GM19351 (cell line): ENCODE results near the gene MYO15B.
"Not testable (repeated sequence)": the region's sequence is repeated elsewhere in the genome, so short reads cannot be mapped to it uniquely, and the experiment has no call there.

Experiments used
- ATAC-seq: cut with Tn5 transposase; IDR thresholded peaks from one replicate; pipeline ENCODE4 v1.9.1; 2021; ENCODE audit warnings: mild to moderate bottlenecking, moderate library complexity; ENCODE audit not compliant: unreplicated experiment

Gene MYO15B

GRCh38 chr17:75637143-75637538 is 49.5 kb downstream of the MYO15B start:
- ATAC-seq = no peak

DNA sequence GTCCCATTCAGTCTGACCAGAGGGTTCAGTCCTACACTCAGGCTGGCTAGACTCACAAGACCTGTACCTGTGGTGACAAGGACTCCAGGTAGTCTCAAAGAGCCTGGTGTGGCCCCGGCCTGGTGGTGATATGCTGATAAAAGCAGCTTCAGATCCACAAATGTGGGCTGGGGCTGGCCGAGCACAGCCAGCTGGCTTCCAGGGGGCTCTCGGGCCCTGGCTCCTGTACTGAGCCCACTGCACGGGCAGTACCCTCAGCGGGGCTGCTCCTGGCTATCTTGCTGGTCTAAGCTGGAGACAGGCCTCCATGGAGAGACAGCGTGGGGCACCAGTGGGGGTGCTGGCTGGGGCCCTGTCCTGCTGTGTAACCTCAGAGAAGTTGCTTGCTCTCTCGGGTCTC is 50.0 kb downstream of the MYO15B start:
- no peak for ATAC-seq

DNA sequence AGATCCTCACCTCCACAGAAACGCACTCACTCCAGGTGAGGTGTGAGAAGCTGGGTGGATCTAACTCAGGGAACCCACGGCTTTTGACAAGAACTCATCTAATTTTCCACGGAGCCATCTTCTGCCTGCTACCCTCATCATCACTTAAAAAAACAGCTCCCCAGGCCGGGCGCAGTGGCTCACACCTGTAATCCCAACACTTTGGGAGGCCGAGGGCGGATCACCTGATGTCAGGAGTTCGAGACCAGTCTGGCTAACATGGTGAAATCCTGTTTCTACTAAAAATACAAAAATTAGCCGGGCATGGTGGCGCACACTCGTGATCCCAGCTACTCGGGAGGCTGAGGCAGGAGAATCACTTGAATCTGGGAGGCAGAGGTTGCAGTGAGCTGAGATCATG is 50.4 kb downstream of the MYO15B start:
- ATAC-seq = not testable (repeated sequence)

DNA sequence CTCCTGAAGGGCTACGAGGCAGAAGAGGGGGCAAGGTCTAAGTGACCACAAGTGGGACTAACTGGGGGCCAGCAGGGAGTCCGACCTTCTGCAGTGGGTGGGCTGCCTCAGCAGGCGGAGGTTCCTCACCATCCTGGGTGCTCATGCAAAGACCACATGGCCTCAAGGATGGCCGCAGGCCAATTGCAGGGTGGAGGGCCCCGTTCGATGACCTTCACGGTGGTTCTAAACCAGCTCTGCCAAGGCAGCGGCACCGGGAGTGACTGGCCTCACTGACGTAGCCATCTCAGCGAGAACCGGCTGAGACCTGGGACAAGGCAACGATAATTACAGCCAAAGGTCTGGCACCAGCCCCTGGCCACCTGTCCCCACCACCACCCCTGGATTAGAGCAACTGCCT is 51.3 kb downstream of the MYO15B start:
- no peak for ATAC-seq

GRCh38 chr17:75639327-75639726 is 51.7 kb downstream of the MYO15B start:
- ATAC-seq = no peak

DNA sequence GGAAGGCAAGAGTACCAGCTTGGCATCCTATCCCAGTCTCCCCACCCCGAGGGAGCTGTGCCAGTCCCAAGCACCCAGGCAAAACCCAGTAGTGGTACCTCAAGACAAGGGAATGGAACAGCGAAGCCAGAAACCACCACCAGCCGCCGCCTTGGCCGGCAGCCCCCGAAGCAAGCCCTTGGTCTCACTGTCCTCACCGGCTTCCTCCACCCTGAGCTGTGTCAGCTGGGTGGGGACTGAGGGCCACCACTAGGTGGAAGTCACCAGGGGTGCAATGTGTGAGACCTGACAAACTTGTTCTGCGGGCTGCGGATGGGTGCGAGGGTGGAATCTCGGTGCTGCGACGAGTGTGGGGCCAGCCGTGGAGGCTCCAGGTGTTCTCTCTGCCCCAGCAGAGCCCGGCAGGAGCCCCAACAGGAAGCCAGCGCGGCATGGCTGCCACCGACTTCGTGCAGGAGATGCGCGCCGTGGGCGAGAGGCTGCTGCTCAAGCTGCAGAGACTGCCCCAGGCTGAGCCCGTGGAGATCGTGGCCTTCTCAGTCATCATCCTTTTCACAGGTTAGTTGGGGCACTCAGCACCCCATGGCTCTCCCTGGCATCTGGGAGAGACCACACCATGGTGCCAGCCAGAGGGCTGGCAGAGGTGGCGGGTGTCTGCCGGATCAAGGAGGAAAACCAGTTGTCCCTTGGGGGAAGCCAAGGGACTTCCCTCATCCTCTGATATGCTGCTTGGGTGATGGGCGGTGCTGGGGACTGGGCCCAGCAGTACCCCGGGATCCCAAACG is 52.4 kb downstream of the MYO15B start:
- no peak for ATAC-seq

DNA sequence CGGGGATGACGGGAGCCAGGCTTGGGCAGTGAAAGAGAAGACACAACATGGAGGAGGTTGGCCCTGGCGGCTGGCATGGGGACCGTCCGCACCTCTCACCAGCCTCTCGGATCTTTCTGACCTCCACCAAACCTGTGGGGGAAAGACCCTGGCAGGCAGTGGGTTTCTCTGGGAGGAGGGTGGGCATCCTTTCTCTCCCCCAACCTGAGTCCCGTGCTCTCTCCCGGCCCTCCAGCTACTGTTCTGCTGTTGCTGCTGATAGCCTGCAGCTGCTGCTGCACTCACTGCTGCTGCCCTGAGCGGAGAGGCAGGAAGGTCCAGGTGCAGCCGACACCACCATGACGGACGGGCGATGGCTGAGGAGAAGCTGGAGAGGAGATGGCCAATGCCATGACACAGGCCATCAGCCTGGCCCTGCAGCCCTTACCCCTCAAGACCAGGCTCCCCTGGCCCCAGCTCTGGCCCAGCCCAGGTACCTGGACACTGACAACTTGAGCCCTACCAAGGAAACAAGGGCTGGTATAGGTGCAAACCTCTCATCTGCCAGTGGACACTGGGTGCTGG is 53.0 kb downstream of the MYO15B start:
- ATAC-seq = no peak

GRCh38 chr17:75641343-75641742 is 53.7 kb downstream of the MYO15B start:
- ATAC-seq = no peak

DNA sequence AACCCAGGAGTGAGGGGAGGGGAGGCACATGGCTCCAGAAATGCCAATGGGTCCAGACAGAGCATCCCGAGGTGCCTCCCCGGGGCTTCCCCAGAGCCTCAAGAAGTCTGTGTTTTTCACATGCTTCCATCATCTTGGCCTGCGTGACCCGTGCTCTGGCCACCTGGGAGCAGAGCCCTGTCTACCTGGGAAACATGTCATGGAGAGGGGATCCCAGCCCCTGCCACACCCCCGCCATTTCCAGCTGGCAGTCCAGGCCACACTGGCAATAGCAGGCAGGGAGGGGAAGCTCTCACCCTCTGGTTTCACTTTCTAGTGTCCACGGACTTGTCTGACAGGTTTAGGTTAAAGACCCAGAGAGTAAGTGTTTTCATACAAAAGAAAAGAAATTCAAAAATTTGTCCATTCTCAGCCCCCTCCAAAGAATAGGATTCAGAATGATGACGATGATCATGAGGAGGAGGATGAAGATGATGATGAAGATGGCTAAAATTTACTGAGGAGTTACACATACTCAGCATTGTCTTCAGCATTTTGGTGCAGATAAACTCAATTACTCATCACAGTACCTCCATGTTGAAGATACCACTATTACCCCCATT is 54.7 kb downstream of the MYO15B start:
- no peak for ATAC-seq

GRCh38 chr17:75642784-75643642 is 55.4 kb downstream of the MYO15B start:
- ATAC-seq = no peak

GRCh38 chr17:75643643-75644017 is 56.0 kb downstream of the MYO15B start:
- no peak for ATAC-seq

DNA sequence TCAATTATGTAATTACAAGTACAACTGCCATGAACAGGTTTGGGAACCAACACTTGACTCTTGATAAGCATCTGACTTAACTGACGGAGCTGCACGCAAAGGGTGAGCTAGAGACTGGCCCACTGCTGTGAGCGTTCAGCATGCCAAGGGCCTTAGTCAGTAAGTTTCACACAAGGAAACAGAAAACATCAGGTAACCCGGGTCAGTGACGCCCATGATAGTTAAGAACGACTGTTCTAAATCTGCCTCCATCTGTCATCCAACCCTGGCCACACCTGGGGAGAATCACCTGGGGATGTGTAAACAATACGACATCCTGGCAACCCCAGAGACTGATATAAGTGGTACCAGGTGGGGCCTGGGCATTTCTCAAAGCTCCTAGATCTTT is 57.9 kb downstream of the MYO15B start:
- no peak for ATAC-seq

GRCh38 chr17:75645889-75646637 is 58.5 kb downstream of the MYO15B start:
- ATAC-seq = no peak

DNA sequence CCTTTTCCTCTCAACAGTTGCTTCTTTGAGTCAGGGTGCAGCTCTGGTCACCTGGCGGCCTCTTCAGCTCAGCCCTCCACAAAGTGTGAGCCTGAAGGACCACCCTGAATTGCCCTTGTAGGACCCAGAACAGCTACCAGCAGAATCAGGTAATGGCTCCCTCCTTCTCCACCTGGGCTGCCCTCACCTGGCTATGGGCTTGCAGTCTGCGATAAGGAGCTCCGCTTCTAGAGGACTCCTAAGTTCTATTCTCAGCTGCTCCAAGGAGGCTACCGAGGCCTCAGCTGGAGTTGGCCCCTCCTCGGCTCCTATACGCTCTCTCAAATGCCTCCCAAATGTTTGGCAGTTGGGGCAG is 59.0 kb downstream of the MYO15B start:
- no peak for ATAC-seq

- ATAC-seq = no peak
Measured at GRCh38 chr17:75647061-75647460, 59.5 kb downstream of the MYO15B start.

DNA sequence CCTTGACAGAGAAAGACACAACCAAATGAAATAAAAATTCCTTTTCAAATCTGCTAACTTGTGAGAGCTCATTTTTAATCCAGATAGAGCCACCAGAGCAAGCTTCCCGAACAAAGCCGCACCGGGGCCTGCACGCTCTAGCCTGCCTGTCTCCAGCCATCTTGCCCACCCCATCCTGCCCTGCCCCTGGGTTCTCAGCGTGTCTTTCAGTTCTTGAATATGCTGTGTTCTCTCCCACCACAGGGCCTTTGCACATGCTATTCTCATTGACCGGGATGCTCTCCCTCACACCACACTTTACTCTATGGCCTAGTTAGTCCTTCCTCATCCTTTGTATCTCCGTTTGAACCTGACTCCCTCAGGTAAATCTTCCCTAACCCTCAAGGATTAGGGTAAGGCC is 60.3 kb downstream of the MYO15B start:
- ATAC-seq = no peak

GRCh38 chr17:75649687-75650086 is 62.1 kb downstream of the MYO15B start:
- no peak for ATAC-seq

DNA sequence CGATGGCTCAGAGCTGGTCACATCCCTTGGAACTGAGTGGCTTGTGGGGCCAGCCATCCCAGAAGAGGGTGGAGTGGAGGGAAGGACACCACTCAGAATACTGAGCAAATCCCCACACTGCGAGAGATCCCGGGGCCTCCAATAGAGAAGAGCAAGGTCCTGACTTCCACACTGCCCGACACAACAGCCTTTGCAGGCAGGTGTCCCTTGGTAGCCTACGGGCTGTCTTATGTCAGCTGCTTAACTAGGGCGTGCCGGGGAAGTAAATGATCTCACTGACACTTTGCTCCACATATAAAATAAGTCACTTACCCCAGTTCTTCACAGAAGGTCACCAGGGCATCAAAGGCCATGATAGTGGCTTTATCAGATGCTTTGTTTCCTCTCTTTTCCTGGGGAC is 63.3 kb downstream of the MYO15B start:
- no peak for ATAC-seq

- ATAC-seq = no peak
Measured at GRCh38 chr17:75652341-75652740, 64.7 kb downstream of the MYO15B start.

GRCh38 chr17:75652934-75653549 is 65.4 kb downstream of the MYO15B start:
- no peak for ATAC-seq
